ENCODE results near the gene PARP6.

The PARP6 gene

GRCh38 chr15:72230197-72231065 is 41.9 kb downstream of the PARP6 start:
- peak; percentile 92 for DNase-seq

GRCh38 chr15:72229947-72230196 is 42.5 kb downstream of the PARP6 start:
- DNase-seq: no peak

GRCh38 chr15:72229076-72229946 is 43.0 kb downstream of the PARP6 start:
- peak; percentile 62 for DNase-seq

- DNase-seq: peak; percentile 48
These were observed 44.6 kb downstream of the PARP6 start for GRCh38 chr15:72227720-72228119.

- peak; percentile 91 for DNase-seq
These were observed 45.2 kb downstream of the PARP6 start for GRCh38 chr15:72227192-72227586.

- no peak for DNase-seq
These were observed 49.1 kb downstream of the PARP6 start for GRCh38 chr15:72223278-72223677.

DNA sequence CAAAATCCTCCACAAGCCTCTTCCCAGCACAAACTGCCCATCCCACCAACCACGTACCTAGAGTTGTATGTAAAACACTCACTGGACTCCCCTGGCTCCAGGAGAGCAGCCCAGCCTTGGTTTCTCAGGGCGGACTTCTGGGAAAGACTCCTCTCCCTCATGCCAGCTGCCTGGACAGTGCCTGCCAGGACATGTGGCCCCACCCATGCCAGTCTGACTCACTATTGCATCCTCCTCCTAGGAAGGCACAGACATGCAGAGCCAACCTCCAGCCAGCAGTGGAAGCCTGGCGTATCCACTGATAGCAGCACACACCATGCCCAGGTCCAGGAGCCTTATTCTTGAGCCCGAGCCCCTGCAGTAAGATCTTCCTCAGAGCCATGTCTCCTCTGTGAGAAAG is 50.0 kb downstream of the PARP6 start:
- DNase-seq: no peak

DNA sequence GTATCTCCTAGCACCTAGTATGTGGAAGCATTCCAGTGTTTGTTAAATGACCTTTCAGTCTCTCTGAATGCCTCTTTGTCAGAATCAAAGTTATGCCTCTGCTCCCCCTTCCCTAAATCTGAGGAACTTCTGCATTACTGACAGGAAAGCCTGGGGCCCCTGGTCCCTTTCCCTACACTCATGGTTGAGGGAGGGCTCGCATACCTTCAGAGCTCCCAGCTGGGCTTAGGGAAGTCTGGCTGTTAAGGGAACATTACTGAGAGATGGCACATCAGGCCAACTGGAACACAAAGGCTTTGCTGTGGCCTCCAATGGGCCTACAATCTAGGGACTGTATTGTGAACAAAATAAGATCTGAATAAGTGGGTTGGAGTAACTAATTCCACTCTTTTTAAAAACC is 51.7 kb downstream of the PARP6 start:
- no peak for DNase-seq

DNA sequence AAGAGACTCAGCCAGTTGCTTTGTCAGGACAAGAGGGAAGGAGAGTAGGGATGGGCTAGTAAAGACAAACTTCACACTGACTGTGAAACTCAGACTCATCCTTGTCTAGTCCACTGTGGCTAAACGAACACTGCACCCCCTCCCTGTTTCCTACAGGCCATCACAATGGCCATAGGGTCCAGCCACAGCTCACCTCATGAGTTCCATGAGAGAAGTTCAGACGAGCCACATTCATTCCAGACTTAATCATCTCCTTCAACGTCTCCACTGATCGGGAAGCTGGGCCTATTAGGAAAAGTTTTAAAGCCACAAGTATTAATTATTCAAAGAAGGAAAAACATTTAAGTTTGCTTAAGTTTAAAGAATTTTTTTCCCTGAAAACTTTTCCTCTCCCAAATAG is 55.1 kb downstream of the PARP6 start:
- no peak for DNase-seq

- DNase-seq: no peak
These were observed 56.3 kb downstream of the PARP6 start for GRCh38 chr15:72216079-72216478.

DNA sequence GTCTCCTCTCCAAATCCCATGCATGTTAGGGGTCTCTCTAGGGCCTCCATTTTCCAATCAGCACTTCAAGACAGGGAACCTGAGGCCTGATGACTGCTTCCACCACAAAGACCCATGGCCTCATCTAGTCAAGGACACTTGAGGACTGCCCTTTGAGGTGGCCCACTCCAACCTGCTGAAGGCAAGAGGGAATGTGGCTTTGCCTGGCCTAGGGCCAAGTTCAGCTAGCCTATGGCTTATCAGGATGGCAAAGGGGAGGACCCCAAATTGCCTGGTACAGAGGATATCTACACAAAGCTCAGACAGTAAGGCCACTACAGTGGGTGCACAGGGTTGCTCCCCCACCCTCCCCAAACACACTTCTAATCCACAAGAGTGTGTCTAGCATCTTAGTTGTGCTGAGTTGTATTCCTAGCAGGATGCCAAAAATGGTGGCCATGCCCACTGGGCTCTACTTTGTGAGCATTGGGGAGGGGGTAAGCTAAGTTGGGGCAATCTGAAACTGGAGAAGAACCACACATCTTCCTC is 64.7 kb downstream of the PARP6 start:
- no peak for DNase-seq

DNA sequence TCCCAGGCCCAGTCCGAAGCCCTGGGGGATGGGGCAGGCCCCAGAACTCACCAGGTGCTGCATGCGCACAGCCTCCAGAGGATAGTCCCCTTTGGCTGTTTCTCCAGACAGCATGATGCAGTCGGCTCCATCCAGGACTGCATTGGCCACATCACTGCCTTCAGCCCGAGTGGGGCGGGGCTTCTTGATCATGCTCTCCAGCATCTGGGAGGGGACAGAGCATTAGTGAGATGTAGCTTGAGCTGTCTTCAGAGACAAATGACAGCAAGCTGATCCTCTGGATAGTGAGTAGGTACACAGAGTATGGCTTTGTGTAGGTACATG is 65.7 kb downstream of the PARP6 start:
- no peak for DNase-seq

- DNase-seq: no peak
These were observed 66.3 kb downstream of the PARP6 start for GRCh38 chr15:72205896-72206676.

- no peak for DNase-seq
These were observed 67.1 kb downstream of the PARP6 start for GRCh38 chr15:72205273-72205672.

DNA sequence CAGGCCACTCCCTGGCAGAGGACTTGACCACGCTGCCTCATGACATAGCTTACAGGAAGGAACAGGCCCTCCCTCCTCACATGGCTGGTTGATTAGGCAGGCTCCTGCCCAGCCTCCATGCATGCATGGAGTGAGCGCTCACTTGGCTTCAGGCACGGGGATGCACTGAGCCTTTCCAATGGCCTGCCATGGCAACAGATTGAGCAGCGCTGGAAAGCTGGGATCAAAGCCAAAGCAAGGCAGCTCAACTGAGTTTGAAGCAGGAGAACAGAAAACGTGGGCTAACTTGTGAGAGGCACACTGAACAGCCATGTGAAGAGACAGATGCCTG is 68.9 kb downstream of the PARP6 start:
- DNase-seq: no peak

GRCh38 chr15:72202801-72203506 is 69.4 kb downstream of the PARP6 start:
- no peak for DNase-seq

DNA sequence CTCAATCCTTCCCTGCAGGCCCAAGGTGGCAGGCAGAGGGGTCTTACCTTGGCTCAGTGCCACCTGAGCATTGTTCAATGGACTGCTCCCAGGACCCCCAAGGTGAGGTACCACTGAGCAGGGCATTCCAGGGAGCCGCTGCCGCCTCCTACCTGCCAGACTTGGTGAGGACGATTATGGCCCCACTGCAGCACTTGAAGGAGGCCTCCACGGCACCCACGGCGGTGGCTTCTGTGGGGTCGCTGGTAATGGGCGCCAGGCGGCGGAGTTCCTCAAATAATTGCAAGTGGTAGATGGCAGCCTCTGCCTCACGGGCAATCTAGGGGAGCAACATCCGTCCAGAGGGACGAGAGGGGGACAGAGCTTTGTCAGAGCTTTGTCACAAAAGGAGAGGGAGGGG is 70.1 kb downstream of the PARP6 start:
- no peak for DNase-seq

DNA sequence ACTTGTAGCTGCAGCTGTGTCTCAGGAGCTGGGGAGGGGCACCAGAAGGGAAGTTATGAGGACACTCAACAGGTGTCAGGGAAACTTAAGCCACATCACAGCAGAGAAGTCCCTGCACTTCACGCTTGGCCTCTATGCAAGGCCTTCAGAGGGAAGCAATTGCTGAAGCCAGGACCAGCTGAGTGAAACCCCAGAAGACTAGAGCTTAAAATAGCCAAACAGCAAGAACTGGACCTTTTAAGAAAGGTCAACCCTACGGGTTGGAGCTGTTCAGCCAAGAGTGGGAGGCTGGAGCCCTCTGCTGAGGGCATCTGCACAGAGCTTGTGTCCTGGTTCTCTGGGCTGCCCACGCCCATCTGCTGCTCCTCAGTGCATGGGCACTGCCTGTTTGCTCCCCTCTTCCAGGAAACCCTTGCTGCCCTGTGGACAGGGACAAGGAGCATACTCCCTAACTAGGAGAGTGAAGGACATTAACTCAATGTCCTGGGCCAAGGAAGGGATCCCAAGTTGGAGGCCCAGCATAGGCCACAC is 70.9 kb downstream of the PARP6 start:
- no peak for DNase-seq

- DNase-seq: no peak
These were observed 71.7 kb downstream of the PARP6 start for GRCh38 chr15:72200395-72201237.

GRCh38 chr15:72199721-72200212 is 72.6 kb downstream of the PARP6 start:
- DNase-seq: peak; percentile 77

GRCh38 chr15:72199205-72199515 is 73.2 kb downstream of the PARP6 start:
- DNase-seq: no peak
